Fibroblast of the aortic adventitia (primary cell): ENCODE data around the gene EXOSC1. TPM values are rescaled to one million over a fixed set of nuclear protein-coding genes. Genes with fewer than 3 reads are reported as not detected.
A peak's percentile ranks its signal among the peaks of the same experiment; 100 is the strongest.

Source experiments
- DNase-seq: peaks from one replicate; pipeline ENCODE4 v3.0.0-alpha.2; 2010; ENCODE audit warnings: low read depth
- H3K4me3 ChIP-seq: 2 replicates; pipeline ENCODE4 v1.5.1; 2011; ENCODE audit warnings: low read depth, mild to moderate bottlenecking, control low read depth, low read length, moderate library complexity
- total RNA-seq: library from RNA; depleted of rRNA; stranded (reverse); fragments of >200 nt; gene quantifications from 2 replicates; pipeline ENCODE4 v1.2.3, GENCODE V29; 2012; ENCODE audit warnings: low replicate concordance
- TF ChIP-seq, protein P1 (sequence below): IDR thresholded peaks from 2 replicates; pipeline ENCODE4 v1.5.1; 2011; ENCODE audit warnings: mild to moderate bottlenecking, low read length, control low read depth, inconsistent platforms; ENCODE audit not compliant: insufficient read depth

EXOSC1 gene
- total RNA-seq, 1 donor: 50.3 TPM

DNA sequence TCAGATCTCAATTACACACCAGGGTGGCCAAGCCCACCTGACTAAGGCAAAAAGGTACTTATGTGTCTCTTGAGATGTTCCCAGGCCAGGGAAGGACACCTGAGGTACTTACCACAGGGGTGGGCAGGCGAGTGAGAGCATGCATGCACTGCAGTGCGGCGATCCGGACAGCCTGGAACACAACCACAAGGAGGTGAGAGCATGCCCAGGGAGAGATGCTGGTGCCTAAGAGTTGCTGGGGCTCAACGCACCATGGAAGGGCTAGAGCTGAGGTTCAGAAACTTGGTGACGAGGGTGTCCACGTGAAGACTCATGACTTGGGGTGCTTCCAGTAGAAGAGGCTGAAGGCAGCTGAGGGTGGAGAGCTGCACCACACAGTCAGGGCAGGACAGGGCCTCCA is 13.3 kb upstream of the EXOSC1 start:
- no peak for DNase-seq
- no peak overlapping the region for H3K4me3 ChIP-seq
- TF ChIP-seq, protein P1, sequence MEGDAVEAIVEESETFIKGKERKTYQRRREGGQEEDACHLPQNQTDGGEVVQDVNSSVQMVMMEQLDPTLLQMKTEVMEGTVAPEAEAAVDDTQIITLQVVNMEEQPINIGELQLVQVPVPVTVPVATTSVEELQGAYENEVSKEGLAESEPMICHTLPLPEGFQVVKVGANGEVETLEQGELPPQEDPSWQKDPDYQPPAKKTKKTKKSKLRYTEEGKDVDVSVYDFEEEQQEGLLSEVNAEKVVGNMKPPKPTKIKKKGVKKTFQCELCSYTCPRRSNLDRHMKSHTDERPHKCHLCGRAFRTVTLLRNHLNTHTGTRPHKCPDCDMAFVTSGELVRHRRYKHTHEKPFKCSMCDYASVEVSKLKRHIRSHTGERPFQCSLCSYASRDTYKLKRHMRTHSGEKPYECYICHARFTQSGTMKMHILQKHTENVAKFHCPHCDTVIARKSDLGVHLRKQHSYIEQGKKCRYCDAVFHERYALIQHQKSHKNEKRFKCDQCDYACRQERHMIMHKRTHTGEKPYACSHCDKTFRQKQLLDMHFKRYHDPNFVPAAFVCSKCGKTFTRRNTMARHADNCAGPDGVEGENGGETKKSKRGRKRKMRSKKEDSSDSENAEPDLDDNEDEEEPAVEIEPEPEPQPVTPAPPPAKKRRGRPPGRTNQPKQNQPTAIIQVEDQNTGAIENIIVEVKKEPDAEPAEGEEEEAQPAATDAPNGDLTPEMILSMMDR: no peak

- no peak overlapping the region for H3K4me3 ChIP-seq
- TF ChIP-seq, protein P1: no peak
- DNase-seq: no peak
Observed at GRCh38 chr10:97456686-97457065, 10.9 kb upstream of the EXOSC1 start.

- peak; percentile 24 for DNase-seq
- H3K4me3 ChIP-seq: no peak overlapping the region
- TF ChIP-seq, protein P1: no peak
Observed at GRCh38 chr10:97456034-97456685, 10.4 kb upstream of the EXOSC1 start.

GRCh38 chr10:97454330-97455036 is 8.7 kb upstream of the EXOSC1 start:
- peak; percentile 68 for DNase-seq
- TF ChIP-seq, protein P1: no peak
- no peak overlapping the region for H3K4me3 ChIP-seq

DNA sequence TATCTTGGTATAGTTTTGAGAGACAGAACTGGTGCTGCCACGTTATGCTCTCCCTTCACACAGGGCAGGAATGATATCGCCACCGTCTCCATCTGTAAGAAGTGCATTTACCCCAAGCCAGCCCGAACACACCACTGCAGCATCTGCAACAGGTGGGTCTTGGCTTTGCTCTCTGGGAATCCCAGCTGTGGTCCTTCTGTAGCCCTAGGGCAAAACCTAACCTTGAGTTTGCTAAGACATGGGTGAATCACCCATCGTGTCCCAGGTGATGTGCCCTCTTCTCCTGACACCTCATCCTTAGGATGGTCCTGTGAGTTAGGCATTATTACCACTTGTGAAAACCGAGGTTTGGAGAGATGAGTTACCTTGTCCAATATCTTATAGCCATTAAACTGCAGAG is 6.5 kb upstream of the EXOSC1 start:
- H3K4me3 ChIP-seq: no peak overlapping the region
- TF ChIP-seq, protein P1: no peak
- DNase-seq: no peak

DNA sequence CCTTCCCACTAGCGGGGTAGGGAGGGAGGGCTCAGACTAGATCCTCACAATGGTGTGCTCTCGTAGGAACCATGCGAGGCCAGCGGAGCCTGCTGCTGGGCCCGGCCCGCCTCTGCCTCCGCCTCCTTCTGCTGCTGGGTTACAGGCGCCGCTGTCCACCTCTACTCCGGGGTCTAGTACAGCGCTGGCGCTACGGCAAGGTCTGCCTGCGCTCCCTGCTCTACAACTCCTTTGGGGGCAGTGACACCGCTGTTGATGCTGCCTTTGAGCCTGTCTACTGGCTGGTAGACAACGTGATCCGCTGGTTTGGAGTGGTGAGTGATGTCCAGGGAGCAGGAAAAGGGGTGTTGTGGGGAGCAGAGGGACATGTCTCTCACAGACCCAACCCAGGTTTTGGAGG is 5.8 kb upstream of the EXOSC1 start:
- TF ChIP-seq, protein P1: no peak
- no peak overlapping the region for H3K4me3 ChIP-seq
- DNase-seq: no peak

- DNase-seq: no peak
- TF ChIP-seq, protein P1: no peak
- no peak overlapping the region for H3K4me3 ChIP-seq
Observed at GRCh38 chr10:97450828-97451227, 5.0 kb upstream of the EXOSC1 start.
